Neural cell (in vitro differentiated cells): ENCODE results near the gene COL4A1. TPM values are rescaled to one million over a fixed set of nuclear protein-coding genes. Genes with fewer than 3 reads are reported as not detected.
A peak's percentile ranks its signal among the peaks of the same experiment; 100 is the strongest.

Experiments
- H2AFZ ChIP-seq: fragments of 200-600, 300-800 bp; sonication (generic), shearing (Covaris generic); 2 replicates; pipeline ENCODE4 v1.6.0; 2014; ENCODE audit warnings: low read depth, mild to moderate bottlenecking, antibody characterized with exemption, low read length, moderate library complexity
- H3F3A ChIP-seq: fragments of 200-600 bp; shearing (Covaris generic); 2 replicates; pipeline ENCODE4 v1.6.1; 2016; ENCODE audit warnings: mild to moderate bottlenecking, moderate library complexity, mixed read lengths, antibody characterized with exemption, low read length; ENCODE audit not compliant: insufficient read depth, poor library complexity, severe bottlenecking
- H3K27ac ChIP-seq: fragments of 200-600, 300-800 bp; sonication (generic), shearing (Covaris generic); 2 replicates; pipeline ENCODE4 v1.5.1; 2014; ENCODE audit warnings: mild to moderate bottlenecking, low read length, moderate library complexity
- H3K27me3 ChIP-seq: fragments of 300-800, 200-600 bp; sonication (generic), shearing (Covaris generic); 2 replicates; pipeline ENCODE4 v1.6.0; 2014; ENCODE audit warnings: mild to moderate bottlenecking, low read depth, low read length, moderate library complexity; ENCODE audit not compliant: insufficient read depth
- H3K36me3 ChIP-seq: fragments of 300-800, 200-600 bp; sonication (generic), shearing (Covaris generic); 2 replicates; pipeline ENCODE4 v1.5.1; 2014; ENCODE audit warnings: mild to moderate bottlenecking, antibody characterized with exemption, low read length, moderate library complexity; ENCODE audit not compliant: insufficient read depth
- H3K4me2 ChIP-seq: fragments of 300-800, 200-600 bp; sonication (generic), shearing (Covaris generic); 2 replicates; pipeline ENCODE4 v1.6.0; 2014; ENCODE audit warnings: mild to moderate bottlenecking, low read length
- H3K4me3 ChIP-seq: fragments of 300-800, 200-600 bp; sonication (generic), shearing (Covaris generic); 2 replicates; pipeline ENCODE4 v1.5.1; 2014; ENCODE audit warnings: mild to moderate bottlenecking, low read length, moderate library complexity
- H3K79me2 ChIP-seq: fragments of 200-600 bp; shearing (Covaris generic); replicated peaks from 2 replicates; pipeline ENCODE4 v1.6.0; 2014; ENCODE audit warnings: mild to moderate bottlenecking, low read length, moderate library complexity; ENCODE audit not compliant: insufficient read depth
- H3K9ac ChIP-seq: fragments of 300-800, 200-600 bp; sonication (generic), shearing (Covaris generic); 2 replicates; pipeline ENCODE4 v1.6.1; 2016; ENCODE audit warnings: mild to moderate bottlenecking, low read length, mixed read lengths
- H3K9me2 ChIP-seq: fragments of 200-600 bp; shearing (Covaris generic); 2 replicates; pipeline ENCODE4 v1.6.1; 2016; ENCODE audit warnings: mild to moderate bottlenecking, low read length, mixed read lengths; ENCODE audit not compliant: insufficient read depth
- H3K9me3 ChIP-seq: fragments of 200-600, 300-800 bp; sonication (generic), shearing (Covaris generic); 2 replicates; pipeline ENCODE4 v1.6.1; 2016; ENCODE audit warnings: mild to moderate bottlenecking, mixed run types, low read length, moderate library complexity, mixed read lengths
- H4K20me1 ChIP-seq: fragments of 200-600 bp; shearing (Covaris generic); 2 replicates; pipeline ENCODE4 v1.6.1; 2016; ENCODE audit warnings: mild to moderate bottlenecking, mixed run types; ENCODE audit not compliant: insufficient read depth
- CTCF ChIP-seq: fragments of 450-650 bp; IDR thresholded peaks from 2 replicates; pipeline ENCODE4 v1.5.1; 2014; ENCODE audit warnings: antibody characterized with exemption, mild to moderate bottlenecking, moderate library complexity; ENCODE audit not compliant: poor library complexity, severe bottlenecking
- EP300 ChIP-seq: fragments of 450-650 bp; conservative IDR thresholded peaks from 2 replicates; pipeline ENCODE4 v1.6.1; 2014; ENCODE audit warnings: antibody characterized with exemption, mild to moderate bottlenecking, moderate library complexity; ENCODE audit not compliant: poor library complexity, severe bottlenecking
- EZH2 ChIP-seq: fragments of 200-600, 300-800 bp; shearing (Covaris generic), sonication (generic); IDR thresholded peaks from 2 replicates; pipeline ENCODE4 v1.6.1; 2014; ENCODE audit warnings: antibody characterized with exemption, low read length, borderline replicate concordance, mild to moderate bottlenecking; ENCODE audit not compliant: insufficient read depth, poor library complexity, severe bottlenecking
- MXI1 ChIP-seq: fragments of 450-650 bp; conservative IDR thresholded peaks from 2 replicates; pipeline ENCODE4 v1.6.1; 2014; ENCODE audit warnings: antibody characterized with exemption, mild to moderate bottlenecking; ENCODE audit not compliant: poor library complexity, severe bottlenecking
- POLR2AphosphoS5 ChIP-seq: IDR thresholded peaks from 2 replicates; pipeline ENCODE4 v1.6.1; 2012
- RAD21 ChIP-seq: fragments of 450-650 bp; conservative IDR thresholded peaks from 2 replicates; pipeline ENCODE4 v1.6.1; 2014; ENCODE audit warnings: antibody characterized with exemption, mild to moderate bottlenecking, moderate library complexity
- REST ChIP-seq: IDR thresholded peaks from 2 replicates; pipeline ENCODE4 v1.6.1; 2012; ENCODE audit warnings: borderline replicate concordance
- SMC3 ChIP-seq: fragments of 450-650 bp; conservative IDR thresholded peaks from 2 replicates; pipeline ENCODE4 v1.6.1; 2014; ENCODE audit warnings: antibody characterized with exemption, mild to moderate bottlenecking, moderate library complexity; ENCODE audit not compliant: poor library complexity
- TAF1 ChIP-seq: IDR thresholded peaks from 2 replicates; pipeline ENCODE4 v1.6.1; 2012; ENCODE audit warnings: low read depth
- polyA plus RNA-seq: library from polyadenylated mRNA; depleted of rRNA; stranded (reverse); fragments of >200 nt; gene quantifications from 2 replicates; pipeline ENCODE4 v1.2.3, GENCODE V29; 2014

The COL4A1 gene
- polyA plus RNA-seq, 1 donor from 2014 or later, result 13.1 TPM

GRCh38 chr13:110310541-110311442 is 3.8 kb upstream of the COL4A1 start:
- no peaks in the 10 kb centered on the region for H4K20me1 ChIP-seq
- no peaks in the 10 kb centered on the region for H3K9me3 ChIP-seq
- no peak overlapping the region for H3K4me2 ChIP-seq
- peaks cover 10% of the 10 kb centered on the region for H3K27me3 ChIP-seq
- H3K27ac ChIP-seq, result no peak overlapping the region
- H3K4me3 ChIP-seq, result no peak overlapping the region
- H3K79me2 ChIP-seq, result no peaks in the 10 kb centered on the region
- no peak for TF ChIP-seq EP300
- no peak for TF ChIP-seq SMC3
- TF ChIP-seq TAF1, result no peak
- TF ChIP-seq MXI1, result no peak
- no peak for TF ChIP-seq RAD21
- no peak for TF ChIP-seq EZH2
- no peak for TF ChIP-seq CTCF
- no peak overlapping the region for H3K9ac ChIP-seq
- no peaks in the 10 kb centered on the region for H3F3A ChIP-seq
- no peaks in the 10 kb centered on the region for H3K9me2 ChIP-seq
- H2AFZ ChIP-seq, result no peak overlapping the region
- no peaks in the 10 kb centered on the region for H3K36me3 ChIP-seq

DNA sequence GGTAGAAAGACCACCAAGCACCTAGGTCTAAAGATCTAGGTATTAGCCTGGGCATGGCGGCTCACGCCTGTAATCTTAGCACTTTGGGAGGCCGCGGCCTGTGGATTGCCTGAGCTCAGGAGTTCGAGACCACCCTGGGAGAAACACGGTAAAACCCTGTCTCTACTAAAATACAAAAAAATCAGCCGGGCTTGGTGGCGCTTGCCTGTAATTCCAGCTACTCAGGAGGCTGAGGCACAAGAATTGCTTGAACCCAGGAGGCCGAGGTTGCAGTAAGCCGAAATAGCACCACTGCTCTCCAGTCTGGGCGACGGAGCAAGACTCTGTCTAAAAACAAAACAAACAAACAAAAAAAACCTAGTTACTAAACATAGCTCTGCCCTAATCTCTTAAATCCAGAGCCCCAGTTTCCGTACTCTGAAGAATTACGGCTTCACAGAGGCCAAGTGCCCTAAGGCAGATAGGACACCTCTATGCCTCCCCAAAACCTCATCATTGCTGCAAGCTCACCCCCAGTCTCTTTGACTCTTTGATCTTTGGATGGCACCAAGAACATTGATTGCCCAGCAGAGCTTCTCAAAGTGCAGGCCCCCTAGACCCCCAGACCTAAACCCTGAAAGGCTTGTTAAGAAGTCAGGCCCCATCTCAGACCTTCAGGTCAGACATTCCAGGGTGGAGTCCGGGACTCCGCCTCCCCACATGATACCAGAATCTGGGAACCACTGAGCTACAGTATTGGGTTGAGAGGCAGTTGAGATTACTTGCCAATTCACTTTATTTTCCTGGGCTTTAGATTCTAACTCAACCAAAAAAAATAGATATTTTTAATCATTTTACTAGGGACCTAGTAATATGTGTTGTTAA is 2.9 kb upstream of the COL4A1 start:
- no peak overlapping the region for H3K9ac ChIP-seq
- peak overlapping the region; percentile 91 for H3K4me3 ChIP-seq
- H3K79me2 ChIP-seq, result no peaks in the 10 kb centered on the region
- no peak overlapping the region for H2AFZ ChIP-seq
- no peaks in the 10 kb centered on the region for H3K9me2 ChIP-seq
- H3K4me2 ChIP-seq, result no peak overlapping the region
- H3K9me3 ChIP-seq, result no peaks in the 10 kb centered on the region
- no peaks in the 10 kb centered on the region for H4K20me1 ChIP-seq
- peaks cover 10% of the 10 kb centered on the region for H3K27me3 ChIP-seq
- no peaks in the 10 kb centered on the region for H3K36me3 ChIP-seq
- no peak overlapping the region for H3K27ac ChIP-seq
- TF ChIP-seq CTCF (no peak), EP300 (no peak), EZH2 (no peak), MXI1 (no peak), REST (no peak), TAF1 (no peak), RAD21 (no peak), SMC3 (no peak), POLR2AphosphoS5 (no peak)
- no peaks in the 10 kb centered on the region for H3F3A ChIP-seq
